Testis (tissue), 3 donors: ENCODE results near the gene RBM20. TPM values are rescaled to one million over a fixed set of nuclear protein-coding genes. Genes with fewer than 3 reads are reported as not detected.

Experiments used
- DNase-seq: peaks from one replicate; pipeline ENCODE4 v3.0.0-alpha.2; 2019
- H3K27ac ChIP-seq, 2 donors: fragments of 200-600 bp; sonication (generic); one replicate each; pipeline ENCODE4 v1.5.1; 2019
- H3K27me3 ChIP-seq: fragments of 200-600 bp; sonication (generic); one replicate; pipeline ENCODE4 v1.5.1; 2019
- H3K36me3 ChIP-seq: fragments of 200-600 bp; sonication (generic); one replicate; pipeline ENCODE4 v1.5.1; 2017; ENCODE audit warnings: low read depth; ENCODE audit errors: missing control alignments
- H3K4me1 ChIP-seq: fragments of 200-600 bp; sonication (generic); one replicate; pipeline ENCODE4 v1.5.1; 2019
- H3K4me3 ChIP-seq, 2 donors: fragments of 200-600 bp; sonication (generic); one replicate each; pipeline ENCODE4 v1.5.1; 2017 to 2019
- H3K9me3 ChIP-seq: fragments of 200-600 bp; sonication (generic); one replicate; pipeline ENCODE4 v1.5.1; 2017
- POLR2A ChIP-seq: fragments of 450-650 bp; IDR thresholded peaks from one replicate; pipeline ENCODE4 v1.6.1; 2017; ENCODE audit warnings: antibody characterized with exemption, mild to moderate bottlenecking, moderate library complexity
- WGBS, 2 donors: methylation state at CpG; one replicate each; pipeline ENCODE4 v1.1.5; 2018; 5-methylcytosine and 5-hydroxymethylcytosine counted together
- intact Hi-C: fragments of 100-400 bp; cut with DNase I; formaldehyde crosslinking; loops from one replicate; pipeline ENCODE4 v1.15.1; 2023; ENCODE audit warnings: low total_unique reads
- polyA plus RNA-seq: library from polyadenylated mRNA; stranded (reverse); fragments of 350-450 nt; fragmentation: Illumina TruSeq; extraction: RNeasy Lipid Tissue Mini Kit (QIAGEN cat#74804); gene quantifications from one replicate; pipeline ENCODE4 v1.2.3, GENCODE V29; 2014; ENCODE audit warnings: low read depth, low replicate concordance; ENCODE audit not compliant: insufficient read depth
- total RNA-seq, 2 donors: library from RNA; depleted of rRNA; stranded (reverse); fragments of >200 nt; gene quantifications; one replicate each; pipeline ENCODE4 v1.2.3, GENCODE V29; 2016
- TF ChIP-seq, protein P1 (sequence below), 3 experiments: fragments of 450-650 bp in 2 of 3; fragments of 200-600 bp in 1 of 3; sonication (generic) in 1 of 3; IDR thresholded peaks; one replicate each; pipeline ENCODE4 v1.5.1; 2016 to 2019; ENCODE audit warnings: antibody characterized with exemption in 3 of 3, mild to moderate bottlenecking in 2 of 3, moderate library complexity in 1 of 3

RBM20 gene
- total and polyA plus RNA-seq, 3 donors from 2014 or later = 1.7 to 5.3 (median 3.1) TPM

DNA sequence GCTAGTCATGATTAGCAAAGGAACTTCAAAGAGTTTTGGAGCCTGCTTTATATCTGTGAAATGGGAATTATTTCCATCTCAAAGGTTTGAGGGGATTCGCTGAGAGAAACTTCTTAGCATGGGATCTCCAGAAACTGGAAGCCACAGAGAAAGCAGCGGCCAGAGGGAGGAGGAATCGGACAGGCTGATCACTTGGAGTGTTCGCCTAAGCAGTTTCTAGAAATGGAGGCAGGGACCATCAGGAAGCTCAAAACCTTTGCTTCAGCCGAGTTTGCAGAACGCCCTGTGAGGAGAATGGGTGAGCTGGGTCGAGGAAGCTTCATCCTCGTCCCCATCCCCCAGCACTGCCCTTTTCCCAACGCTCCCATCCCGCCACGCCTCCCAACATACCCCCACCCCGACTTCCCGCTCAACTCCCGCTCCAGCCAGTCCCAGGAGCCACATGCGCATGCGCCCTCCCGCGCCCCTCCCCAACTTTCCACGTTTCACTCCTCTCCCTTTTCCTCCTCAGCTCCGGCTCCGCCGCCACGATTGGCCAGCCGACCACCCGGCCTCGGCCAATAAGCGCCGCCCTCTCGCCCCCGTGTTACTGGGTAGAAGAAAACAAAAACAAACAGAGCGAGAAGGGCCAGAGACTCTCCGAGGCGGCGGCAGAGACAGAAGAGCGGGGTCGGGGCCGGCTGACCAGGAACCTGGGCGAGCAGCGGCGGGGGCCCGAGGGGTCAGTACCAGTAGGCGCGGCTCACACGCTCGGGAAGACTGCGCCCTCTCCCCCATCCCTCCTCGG, 227.4 kb downstream of the RBM20 start, which contains the start of gene PDCD4:
Gene PDCD4, plus strand, starts transcription at position 631 of the 787 bp plus-strand sequence. CDS start 4,100 bp downstream, outside the sequence.
- no peaks in the 10 kb centered on the region for H3K27me3 ChIP-seq
- 1% methylated on average over 37 to 41 of the region's 47 CpGs for WGBS, 2 donors
- H3K4me3 ChIP-seq = peak within 1 kb of the TSS; percentile 74 to 97
- H3K4me1 ChIP-seq = peaks cover 39% of the 10 kb centered on the region
- TF ChIP-seq, protein P1, sequence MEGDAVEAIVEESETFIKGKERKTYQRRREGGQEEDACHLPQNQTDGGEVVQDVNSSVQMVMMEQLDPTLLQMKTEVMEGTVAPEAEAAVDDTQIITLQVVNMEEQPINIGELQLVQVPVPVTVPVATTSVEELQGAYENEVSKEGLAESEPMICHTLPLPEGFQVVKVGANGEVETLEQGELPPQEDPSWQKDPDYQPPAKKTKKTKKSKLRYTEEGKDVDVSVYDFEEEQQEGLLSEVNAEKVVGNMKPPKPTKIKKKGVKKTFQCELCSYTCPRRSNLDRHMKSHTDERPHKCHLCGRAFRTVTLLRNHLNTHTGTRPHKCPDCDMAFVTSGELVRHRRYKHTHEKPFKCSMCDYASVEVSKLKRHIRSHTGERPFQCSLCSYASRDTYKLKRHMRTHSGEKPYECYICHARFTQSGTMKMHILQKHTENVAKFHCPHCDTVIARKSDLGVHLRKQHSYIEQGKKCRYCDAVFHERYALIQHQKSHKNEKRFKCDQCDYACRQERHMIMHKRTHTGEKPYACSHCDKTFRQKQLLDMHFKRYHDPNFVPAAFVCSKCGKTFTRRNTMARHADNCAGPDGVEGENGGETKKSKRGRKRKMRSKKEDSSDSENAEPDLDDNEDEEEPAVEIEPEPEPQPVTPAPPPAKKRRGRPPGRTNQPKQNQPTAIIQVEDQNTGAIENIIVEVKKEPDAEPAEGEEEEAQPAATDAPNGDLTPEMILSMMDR (IDR thresholded peaks at IDR 0.05) = no peak
- peak; percentile 81 for TF ChIP-seq POLR2A
- no peaks in the 10 kb centered on the region for H3K9me3 ChIP-seq
- no peaks in the 10 kb centered on the region for H3K36me3 ChIP-seq
- intact Hi-C loops = loop anchor here (10.0 kb wide), 1 partner anchor 67 kb away; no protein-coding TSS in a partner anchor
- peak within 1 kb of the TSS; percentile 87 to 98 for H3K27ac ChIP-seq
- DNase-seq = peak; percentile 99

DNA sequence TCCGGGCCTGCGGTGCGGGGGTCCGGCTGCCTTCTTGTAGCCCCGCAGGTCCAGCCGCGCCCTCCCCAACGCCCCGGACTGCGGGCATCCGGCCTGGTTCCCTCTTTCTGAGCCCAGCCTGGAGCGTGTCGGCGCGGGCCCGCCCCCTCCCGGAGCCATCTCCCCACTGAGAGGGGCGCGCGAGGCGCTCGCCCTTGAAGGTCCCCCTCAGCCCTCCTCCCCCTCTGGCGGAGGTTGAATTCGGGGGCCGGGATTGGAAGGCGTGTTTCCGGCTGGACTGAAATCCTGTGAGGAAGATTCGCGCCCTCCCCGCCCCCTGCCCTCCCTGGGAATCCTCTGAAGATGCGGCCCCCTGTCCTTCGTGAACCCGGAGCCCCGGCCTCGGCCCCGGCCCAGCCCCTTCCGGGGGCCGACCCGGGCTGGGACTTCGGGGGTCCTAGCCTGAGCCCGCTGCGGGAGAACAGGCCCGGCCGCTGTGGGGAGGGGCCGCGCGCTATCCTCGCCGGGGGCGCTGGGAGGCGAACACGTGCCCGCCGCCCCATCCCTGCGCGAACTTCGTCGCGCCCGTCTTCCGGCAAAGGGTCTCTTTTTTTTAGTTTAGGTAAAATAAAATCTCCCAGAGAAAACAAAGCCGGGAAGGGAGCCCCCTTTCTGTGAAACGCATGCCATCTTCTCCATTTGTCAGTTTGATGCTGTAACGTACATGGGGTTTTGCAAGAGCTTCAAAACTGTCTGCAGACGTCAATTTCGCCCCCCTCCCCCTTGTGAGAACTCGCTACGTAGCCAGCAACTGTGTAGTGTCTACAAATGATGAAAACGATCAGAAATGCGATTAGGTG, 228.2 kb downstream of the RBM20 start:
- WGBS, 2 donors = 1% methylated on average over 13 to 44 of the region's 70 CpGs
- Histone ChIP-seq H3K27ac (peak overlapping the region; percentile 87 to 98), H3K4me3 (peak overlapping the region; percentile 74 to 97), H3K9me3 (no peaks in the 10 kb centered on the region), H3K4me1 (peaks cover 30% of the 10 kb centered on the region), H3K27me3 (no peaks in the 10 kb centered on the region), H3K36me3 (no peaks in the 10 kb centered on the region)
- intact Hi-C loops = loop anchor here (10.0 kb wide), 1 partner anchor 68 kb away; no protein-coding TSS in a partner anchor
- TF ChIP-seq, protein P1 (IDR thresholded peaks at IDR 0.05) = no peak
- no peak for TF ChIP-seq POLR2A
- DNase-seq = peak; percentile 77

DNA sequence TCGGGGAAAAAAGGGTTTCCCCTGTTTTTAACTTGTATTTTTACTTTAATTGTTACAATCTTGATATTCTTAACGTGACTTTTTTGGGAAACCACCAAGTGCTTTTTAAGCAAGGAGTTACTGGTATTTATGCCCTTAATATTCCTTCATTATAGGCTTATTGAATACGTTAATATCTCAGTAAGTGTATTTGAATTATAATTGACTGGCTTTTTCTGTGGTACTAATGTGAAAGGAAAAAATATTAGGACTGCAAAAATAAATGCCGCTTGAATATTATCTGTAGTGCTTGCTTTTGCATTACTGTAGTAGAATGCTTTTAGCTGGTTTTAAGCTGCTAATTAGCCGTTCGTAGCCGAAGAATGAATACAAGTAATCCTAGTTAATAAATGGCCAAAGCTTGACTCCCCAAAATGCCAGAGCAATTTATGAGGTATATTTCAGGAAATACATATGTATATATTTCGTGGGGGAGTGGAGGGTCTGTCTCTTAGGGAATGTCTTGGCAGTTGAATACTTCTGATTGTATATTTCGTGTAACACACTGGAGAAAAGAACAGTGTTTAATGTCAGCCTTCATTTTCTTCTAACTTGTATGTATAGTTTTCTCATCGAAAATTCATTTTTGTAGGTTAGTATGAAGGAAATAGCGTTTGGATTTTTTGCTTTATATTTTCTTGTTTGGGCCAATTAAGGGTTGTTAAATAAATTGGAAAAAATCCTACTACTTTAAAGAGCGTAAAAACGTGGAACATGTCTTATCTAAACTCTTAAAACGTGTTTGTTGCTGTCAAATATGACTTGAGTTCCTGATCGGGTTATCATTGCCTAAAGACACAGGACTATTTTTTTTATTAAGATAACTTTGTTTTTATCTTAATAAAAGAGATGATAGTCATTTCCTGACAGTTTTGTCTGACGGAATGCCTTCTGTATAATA, 229.1 kb downstream of the RBM20 start:
- no peaks in the 10 kb centered on the region for H3K27me3 ChIP-seq
- WGBS, 2 donors = 1% methylated on average over 16 of the region's 16 CpGs
- no peaks in the 10 kb centered on the region for H3K36me3 ChIP-seq
- peak overlapping the region; percentile 87 to 98 for H3K27ac ChIP-seq
- intact Hi-C loops = loop anchor here (10.0 kb wide), 1 partner anchor 68 kb away; no protein-coding TSS in a partner anchor
- H3K4me3 ChIP-seq = peak overlapping the region; percentile 74 to 97
- no peak for DNase-seq
- H3K4me1 ChIP-seq = peaks cover 21% of the 10 kb centered on the region
- TF ChIP-seq POLR2A = no peak
- TF ChIP-seq, protein P1 (IDR thresholded peaks at IDR 0.05) = no peak
- no peaks in the 10 kb centered on the region for H3K9me3 ChIP-seq

DNA sequence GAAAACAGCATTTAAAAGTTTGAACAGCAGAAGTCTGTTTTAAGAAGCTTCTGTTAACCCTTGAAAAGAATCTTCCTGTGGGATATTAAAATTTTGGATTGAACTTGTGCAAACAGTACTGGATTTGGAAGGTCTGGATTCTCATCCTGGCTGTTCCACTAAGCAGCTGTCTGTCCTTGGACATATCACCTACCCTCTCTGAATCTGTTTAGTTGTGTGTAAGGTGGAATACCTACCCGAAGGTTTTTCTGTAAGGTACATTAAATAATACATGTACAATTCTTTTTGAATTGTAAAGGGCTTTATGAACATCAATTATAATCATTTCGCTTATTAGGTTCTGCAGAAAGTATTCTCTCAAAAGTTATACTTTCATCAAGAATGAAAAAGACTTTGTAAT, 229.8 kb downstream of the RBM20 start:
- Histone ChIP-seq H3K27ac (peak overlapping the region; percentile 87 to 98), H3K9me3 (no peaks in the 10 kb centered on the region), H3K36me3 (no peaks in the 10 kb centered on the region), H3K4me1 (peaks cover 16% of the 10 kb centered on the region), H3K27me3 (no peaks in the 10 kb centered on the region), H3K4me3 (peak overlapping the region; percentile 74 to 97)
- intact Hi-C loops = loop anchor here (10.0 kb wide), 1 partner anchor 69 kb away; no protein-coding TSS in a partner anchor
- no peak for DNase-seq
- WGBS, 2 donors = 17 to 27% methylated on average over 2 of the region's 2 CpGs
- TF ChIP-seq POLR2A = no peak
- TF ChIP-seq, protein P1 (IDR thresholded peaks at IDR 0.05) = no peak
